Activated naive CD4-positive, alpha-beta T cell treated with anti-CD3 and anti-CD28 coated beads, Interleukin-2, amount 50 U/mL, for 16 hours (primary cell): ENCODE measurements around the gene CAPN3.
"Not testable (repeated sequence)": the region's sequence is repeated elsewhere in the genome, so short reads cannot be mapped to it uniquely, and the experiment has no call there.

Experiments used
- DNase-seq: peaks from one replicate; pipeline ENCODE4 v3.0.0-alpha.2; 2020

The CAPN3 gene

DNA sequence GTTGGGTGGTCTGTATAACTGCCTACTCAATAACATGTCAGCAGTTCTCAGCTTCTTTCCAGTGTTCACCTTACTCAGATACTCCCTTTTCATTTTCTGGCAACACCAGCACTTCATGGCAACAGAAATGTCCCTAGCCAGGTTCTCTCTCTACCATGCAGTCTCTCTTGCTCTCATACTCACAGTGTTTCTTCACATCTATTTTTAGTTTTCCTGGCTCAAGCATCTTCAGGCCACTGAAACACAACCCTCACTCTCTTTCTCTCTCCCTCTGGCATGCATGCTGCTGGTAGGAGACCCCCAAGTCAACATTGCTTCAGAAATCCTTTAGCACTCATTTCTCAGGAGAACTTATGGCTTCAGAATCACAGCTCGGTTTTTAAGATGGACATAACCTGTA is at the start of gene CAPN3:
Gene CAPN3, plus strand, starts transcription at position 253 of the 400 bp plus-strand sequence. CDS start 305 bp downstream, outside the sequence.
- no peak for DNase-seq

DNA sequence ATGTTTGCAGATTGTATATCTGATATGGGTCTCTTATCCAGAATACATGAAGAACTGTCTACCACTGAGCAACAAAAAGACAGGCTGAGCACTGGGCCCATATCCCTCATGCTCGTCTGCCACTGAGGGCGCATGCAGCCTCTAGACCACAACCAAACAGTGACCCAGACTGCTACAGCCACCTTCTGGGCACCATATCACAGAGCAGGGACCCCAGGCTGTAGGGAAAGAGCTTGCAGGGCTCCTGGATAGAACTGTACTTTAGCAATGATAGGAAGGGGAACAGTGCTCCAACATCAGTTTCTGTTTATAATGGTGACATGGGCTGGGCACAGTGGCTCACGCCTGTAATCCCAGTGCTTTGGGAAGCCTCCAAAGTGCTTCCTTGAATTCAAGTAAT is 45.8 kb upstream of the CAPN3 start:
- no peak for DNase-seq

DNA sequence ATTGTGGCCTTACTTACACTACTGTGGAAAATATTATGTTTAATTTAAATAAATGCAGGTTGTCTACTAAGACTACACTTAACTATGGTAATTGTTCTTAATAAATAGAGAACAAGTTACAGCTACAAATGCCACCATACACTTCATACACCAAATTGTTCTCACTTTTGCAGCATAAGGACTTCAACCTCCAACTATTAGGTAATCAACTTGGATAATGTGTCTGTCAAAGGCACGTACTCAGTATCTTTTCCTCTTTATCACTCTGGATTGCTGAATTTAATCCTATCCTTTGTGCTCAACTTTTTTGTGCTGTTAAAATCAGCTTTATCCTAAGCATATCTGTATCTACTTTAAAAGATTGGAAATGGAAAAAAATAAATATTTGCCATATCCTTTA is 44.5 kb upstream of the CAPN3 start:
- no peak for DNase-seq

DNA sequence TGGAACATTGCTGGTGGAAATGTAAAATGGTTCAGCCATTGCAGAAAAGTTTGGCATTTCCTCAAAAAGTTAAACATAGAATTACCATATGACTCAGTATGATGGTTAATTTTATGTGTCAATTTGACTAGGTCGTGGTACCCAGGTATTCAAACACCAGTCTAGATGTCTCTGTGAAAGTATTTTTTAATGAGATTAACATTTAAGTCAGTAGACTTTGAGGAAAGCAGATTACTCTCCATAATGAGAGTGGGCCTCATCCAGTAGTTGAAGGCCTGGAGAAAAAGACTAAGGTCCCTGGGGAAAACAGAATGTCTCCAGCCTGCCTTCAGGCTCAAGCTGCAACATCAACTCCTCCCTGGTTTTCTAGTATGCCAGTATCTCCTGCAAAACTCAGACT is 43.8 kb upstream of the CAPN3 start:
- DNase-seq: no peak

DNA sequence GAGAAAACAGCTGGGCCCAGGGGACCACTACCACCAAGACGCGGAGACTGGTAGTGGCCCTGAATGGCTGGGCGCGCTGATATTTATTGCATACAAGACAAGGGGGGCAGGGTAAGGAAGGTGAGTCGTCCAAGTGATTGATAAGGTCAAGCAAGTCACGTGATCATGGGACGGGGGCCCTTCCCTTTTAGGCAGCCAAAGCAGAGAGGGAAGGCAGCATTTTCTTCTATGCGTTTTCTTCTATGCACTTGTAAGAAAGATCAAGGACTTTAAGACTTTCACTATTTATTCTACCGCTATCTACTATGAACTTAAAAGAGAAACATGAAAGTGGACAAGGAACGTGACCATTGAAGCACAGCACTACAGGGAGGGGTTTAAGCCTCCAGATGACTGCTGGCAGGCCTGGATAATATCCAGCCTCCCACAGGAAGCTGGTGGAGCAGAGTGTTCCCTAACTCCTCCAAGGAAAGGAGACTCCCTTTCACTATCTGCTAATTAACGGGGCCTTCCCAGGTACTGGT is 43.0 kb upstream of the CAPN3 start:
- not testable (repeated sequence) for DNase-seq

DNA sequence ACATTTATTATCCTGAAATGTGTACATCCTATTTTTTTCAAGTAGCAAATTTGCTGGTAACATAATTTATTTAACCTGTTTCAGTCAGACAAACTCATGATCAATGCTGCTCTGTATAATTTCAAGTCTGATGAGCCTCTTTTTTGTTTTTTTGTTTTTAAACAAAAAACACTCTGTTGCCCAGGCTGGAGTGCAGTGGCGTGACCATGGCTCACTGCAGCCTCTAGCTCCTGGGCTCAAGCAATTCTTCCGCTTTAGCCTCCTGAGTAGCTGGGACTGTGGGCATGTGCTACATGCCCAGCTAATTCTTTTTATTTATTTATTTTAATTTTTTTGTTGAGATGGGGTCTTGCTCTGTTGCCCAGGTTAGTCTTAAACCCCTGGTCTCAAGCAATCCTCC is 40.1 kb upstream of the CAPN3 start:
- DNase-seq: no peak

DNA sequence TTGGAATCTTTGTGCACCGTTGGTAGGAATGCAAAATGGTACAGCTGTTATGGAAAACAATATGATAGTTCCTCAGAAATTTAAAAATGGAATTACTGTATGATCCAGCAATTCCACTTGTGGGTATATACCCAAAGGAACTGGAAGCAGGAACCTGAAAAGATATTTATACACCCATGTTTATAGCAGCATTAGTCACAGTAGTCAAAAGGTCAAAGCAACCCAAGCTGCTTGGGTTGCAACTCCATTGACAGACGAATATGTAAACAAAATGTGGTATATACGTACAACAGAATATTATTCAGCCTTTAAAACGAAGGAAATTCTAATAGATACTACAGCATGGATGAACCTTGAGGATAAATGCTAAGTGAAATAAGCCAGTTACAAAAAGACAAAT is 35.0 kb upstream of the CAPN3 start:
- DNase-seq: no peak

DNA sequence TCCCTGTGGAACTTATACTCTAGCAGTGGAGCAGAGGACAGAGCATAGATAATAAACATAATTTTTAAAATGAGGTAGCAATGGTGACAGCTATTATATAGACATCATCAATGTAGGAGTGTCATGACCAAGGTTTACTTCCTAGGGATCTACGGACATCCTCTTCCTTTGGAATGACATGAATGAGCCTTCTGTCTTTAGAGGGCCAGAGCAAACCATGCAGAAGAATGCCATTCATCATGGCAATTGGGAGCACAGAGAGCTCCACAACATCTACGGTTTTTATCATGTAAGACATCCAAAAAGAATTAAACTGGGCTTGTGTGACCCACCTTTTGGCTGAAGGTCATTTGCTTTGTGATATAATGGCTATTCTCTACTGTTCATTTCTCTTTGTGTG is 30.1 kb upstream of the CAPN3 start:
- DNase-seq: no peak

DNA sequence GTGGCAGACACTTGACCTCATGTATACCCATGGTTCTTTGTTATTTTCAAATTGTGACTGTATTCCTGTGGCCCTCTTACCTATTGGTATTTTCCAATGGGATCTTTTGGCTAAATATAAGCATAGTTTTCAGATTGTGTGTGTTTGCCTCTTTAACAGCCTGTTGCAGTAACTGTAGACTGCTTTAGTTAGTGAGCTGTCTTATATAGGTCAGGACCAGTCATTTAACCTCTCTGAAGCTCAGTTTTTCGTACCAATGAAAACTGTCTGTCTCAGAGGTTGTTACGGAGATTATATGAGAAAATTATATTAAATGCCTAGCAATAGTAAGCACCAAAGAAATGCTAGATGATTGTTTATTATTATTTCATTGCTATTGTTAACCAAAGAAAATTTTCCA is 29.3 kb upstream of the CAPN3 start:
- DNase-seq: no peak

DNA sequence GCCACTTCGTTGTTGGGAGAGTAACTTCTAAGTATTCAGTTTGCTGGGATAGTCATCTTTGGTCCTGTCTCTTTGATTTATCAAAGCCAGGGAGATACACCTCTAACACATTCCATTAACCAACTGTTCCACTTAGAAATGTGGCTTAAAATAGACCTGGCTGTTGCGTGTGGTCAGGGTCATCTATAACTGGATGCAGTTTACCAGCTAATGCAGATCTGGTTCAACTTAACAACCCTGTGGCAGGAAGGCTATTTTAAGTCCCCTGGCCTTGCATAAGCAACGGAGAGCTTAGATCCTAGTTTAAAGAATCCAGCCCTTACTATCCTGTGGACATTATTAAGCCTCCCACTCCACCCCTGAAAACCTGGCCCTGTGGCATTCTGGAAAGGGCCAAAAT is 28.1 kb upstream of the CAPN3 start:
- DNase-seq: no peak

DNA sequence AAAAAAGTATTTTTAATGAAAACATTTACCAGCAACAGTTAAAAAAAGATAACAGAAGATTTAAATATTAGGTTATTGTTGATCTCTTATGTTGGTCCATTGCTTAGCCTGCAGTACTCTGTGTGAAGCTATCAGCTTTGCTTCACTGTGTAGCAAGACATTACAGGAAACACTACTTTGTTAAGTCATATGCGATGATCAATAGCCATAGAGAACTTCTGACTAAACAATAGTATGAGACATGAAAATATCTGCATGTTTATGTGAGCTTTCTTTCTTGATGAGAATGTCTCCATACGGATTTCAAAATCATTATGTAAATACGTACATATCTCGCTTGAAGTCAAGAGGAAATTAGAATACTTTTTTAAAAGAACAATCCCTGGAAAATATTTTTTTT is 27.0 kb upstream of the CAPN3 start:
- DNase-seq: no peak

DNA sequence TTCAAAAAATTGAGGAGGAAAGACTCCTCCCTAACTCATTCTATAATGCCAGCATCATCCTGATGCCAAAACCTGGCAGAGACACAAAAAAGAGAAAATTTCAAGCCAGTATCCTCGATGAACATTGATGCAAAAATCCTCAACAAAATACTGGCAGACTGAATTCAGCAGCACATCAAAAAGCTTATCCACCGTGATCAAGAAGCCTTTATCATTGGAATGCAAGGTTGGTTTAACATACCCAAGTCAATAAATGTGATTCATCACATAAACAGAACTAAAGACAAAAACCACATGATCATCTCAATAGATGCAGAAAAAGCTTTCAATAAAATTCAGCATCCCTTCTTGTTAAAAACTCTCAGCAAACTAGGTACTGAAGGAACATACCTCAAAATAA is 24.2 kb upstream of the CAPN3 start:
- DNase-seq: no peak

DNA sequence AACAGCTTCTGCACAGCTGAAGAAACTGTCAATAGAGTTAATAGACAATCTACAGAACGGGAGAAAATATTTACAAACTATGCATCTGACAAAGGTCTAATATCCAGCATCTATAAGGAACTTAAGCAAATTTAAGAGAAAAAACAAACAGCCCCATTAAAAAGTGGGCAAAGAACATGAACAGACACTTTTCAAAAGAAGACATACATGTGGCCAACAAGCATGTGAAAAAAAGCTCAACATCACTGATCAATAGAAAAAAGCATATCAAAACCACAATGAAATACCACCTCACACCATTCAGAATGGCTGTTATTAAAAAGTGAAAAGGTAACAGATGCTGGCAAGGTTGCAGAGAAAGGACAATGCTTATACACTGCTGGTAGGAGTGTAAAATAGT is 22.7 kb upstream of the CAPN3 start:
- DNase-seq: not testable (repeated sequence)

DNA sequence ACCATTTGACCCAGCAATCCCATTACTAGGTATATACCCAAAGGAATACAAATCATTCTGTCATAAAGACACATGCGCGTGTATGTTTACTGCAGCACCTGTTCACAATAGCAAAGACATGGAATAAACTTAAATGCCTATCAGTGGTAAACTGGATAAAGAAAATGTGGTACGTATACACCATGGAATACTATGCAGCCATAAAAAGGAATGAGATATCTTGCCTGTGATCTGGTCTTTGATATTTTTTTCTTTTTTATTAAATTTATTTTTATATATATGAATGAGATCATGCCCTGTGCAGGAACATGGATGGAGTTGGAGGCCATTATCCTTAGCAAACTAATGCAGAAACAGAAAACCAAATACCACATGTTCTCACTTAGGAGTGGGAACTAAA is 22.2 kb upstream of the CAPN3 start:
- DNase-seq: not testable (repeated sequence)

DNA sequence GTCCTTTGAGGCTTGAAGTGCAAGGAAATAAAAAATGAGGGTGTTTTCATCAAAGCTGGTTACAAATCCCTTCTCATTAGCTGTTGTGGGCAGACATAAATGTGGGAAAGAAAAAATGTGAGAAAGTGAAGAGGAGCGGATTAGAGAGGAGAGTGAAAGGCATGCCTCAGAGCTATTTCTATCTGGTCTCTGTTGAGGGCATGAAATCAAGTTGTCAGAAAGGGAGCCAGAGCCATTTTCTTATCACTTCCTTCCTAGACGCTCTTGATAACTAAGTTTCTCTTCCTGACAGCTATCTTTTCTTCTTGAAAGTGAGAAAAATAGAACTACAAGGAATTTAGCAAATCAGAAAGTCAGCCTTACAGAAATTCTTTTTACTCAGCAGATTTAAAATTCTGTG is 20.8 kb upstream of the CAPN3 start:
- no peak for DNase-seq

DNA sequence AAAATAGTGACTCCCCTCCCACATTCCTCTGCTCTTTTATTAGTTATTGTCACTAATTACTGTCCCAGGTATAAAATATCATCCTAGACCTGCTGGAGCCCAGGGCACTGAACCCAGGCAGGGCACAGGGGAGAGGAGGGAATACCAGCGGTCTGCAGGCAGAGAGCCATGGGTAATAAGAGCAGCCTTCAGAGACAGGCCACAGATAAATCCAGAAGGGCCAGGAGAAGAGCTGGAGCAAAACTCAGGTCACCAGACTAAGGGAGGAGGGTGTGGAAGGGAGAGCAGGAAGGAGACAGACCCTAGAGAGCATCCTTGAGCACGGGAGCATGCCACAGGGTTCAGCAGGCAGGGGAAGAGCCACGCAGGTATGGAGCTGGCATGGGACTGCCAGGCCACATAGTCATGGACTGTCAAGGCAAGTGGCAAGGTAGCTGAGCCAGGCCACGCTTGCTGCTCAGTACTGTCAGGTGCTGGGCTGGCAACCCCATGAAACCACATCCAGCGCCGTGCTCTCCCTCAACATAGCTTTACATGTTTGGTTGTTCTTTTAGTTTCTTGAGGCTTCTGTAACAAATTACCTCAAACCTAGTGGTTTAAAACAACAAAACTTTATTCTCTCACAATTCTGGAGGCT is 15.6 kb upstream of the CAPN3 start:
- no peak for DNase-seq

DNA sequence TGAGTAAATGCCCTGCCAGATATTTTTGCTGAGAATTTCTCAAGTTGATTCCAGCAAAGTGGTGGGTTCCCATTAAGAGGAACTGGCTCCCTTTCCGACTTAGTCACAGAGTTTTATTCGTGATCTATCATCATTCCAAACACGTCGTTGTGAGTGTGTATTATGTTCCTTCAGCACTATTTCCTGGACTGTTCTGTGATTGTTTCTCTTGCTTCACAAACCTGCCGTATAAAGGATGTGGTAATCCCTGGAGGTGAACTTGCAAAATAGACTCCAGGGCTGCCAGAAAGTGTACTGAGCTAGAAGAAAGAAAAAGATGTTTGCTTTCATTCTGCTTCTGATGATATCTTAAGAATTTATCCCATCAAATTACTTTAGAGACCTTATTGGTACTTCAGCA is 14.5 kb upstream of the CAPN3 start:
- DNase-seq: no peak

DNA sequence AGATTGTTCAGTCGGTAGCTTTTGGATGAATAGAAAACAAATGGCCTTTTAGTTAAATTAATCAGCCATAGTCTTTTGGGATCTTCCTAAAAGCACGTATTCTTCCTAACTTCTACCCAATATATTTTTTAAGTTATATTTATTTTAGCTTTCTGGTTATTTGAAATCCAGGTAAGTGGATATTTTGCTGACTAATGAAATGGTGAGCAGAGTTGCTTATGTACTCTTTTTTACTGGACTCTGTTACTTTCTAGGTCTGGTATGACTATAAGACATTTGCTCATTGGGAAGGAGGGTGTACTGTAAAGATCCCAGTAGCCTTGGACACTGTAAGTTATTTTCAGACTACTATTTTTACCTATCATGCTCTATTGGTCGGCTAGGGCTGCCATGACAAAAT is 13.8 kb upstream of the CAPN3 start:
- DNase-seq: no peak

DNA sequence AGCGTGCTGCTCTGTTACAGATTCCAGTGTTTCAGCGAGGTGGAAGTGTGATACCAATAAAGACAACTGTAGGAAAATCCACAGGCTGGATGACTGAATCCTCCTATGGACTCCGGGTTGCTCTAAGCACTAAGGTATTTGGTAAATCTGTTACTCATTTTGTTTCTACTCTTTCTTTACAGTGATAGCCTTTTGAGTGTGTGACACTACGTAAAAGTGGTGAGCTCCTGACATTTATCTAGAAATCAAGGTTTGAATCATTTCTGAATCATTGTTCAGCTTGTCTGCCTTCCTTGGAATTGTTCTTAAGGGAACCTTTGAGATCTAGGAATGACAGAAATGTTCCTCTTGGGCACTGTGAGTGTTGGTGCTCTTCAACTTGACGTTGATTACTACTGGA is 11.2 kb upstream of the CAPN3 start:
- no peak for DNase-seq

DNA sequence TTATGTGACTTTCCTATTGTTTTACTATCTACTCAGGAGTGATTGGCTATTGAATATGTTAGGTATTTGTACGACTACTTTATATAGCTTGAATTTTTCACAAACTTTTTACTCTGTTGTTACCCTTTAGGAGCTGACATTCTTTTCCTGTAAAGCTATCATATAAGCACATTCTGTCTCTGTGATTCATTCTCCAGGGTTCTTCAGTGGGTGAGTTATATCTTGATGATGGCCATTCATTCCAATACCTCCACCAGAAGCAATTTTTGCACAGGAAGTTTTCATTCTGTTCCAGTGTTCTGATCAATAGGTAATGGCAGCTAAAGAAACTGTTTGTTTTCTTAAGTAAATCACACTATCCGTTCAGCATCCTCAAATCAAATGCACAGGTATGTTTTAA is 10.1 kb upstream of the CAPN3 start:
- no peak for DNase-seq

DNA sequence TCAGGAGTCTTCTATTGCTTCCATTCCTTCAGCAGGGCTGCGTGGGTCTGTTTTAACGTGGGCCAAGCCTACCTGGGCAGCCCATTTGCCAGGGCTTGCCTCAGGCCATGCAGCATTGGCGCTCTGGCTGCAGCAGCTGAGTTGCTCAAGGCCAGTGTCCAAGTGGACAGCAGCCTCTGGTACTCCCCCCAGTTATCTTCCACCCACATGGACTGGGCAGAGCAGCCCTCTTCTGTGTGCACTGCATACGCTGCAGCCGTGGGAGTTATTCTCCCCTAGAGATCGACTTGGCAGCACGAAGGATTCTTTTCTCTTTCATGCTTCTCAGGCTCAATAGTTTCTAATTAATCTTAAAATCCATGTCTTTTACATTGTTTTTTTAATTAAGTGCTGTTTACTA is 6.9 kb upstream of the CAPN3 start:
- DNase-seq: no peak

DNA sequence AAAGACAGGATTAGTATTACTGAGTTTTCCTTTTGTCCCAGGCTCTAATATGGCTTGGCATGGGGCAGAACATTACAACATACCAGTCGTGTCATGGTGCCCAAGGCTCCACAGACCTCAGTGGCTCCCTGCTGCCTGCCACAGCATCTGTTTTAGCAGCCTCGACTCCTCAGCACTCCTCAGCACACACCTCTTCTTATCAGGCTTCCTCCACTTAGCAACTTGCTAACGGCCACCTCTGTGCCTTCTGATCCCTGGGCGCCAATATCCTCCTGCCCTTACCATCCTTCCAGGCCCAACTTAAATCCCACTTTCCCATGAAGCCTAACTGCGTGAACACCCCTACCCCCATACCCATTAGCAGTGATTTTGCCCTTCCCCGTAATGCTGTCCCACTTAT is 6.2 kb upstream of the CAPN3 start:
- DNase-seq: no peak

DNA sequence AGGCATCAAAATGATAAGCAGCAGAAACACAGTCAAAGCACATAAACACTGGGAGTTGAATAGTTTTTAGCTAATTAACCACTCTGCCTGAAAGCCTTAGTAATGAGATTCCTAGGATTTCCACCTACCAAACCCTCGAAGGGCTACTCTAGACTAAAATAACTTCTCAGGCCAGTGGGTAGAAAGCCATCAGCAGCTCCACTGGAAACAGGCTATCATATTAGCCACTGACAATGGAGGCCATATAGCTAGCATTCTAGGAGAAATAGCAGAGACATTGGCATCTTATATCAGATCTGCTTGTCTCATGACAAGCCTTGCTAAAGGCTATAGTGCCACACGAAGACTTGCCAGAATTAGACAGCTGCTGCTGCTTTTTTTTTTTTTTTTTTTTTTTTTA is 4.5 kb upstream of the CAPN3 start:
- DNase-seq: no peak

DNA sequence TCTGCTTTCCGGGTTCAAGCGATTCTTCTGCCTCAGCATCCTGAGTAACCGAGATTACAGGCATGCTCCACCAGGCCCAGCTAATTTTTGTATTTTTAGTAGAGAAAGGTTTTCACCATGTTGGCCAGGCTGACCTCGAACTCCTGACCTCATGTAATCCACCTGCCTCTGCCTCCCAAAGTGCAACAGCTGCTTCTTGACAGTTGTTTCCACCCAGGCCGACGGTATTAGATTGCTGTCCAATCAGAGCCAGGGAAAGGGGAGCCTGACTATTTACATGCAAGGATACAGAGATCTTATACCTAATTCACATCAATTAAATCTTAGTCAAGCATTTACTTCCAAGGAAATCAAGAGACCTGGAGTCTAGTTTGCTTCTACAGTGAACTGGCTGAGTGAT is 4.0 kb upstream of the CAPN3 start:
- DNase-seq: no peak

DNA sequence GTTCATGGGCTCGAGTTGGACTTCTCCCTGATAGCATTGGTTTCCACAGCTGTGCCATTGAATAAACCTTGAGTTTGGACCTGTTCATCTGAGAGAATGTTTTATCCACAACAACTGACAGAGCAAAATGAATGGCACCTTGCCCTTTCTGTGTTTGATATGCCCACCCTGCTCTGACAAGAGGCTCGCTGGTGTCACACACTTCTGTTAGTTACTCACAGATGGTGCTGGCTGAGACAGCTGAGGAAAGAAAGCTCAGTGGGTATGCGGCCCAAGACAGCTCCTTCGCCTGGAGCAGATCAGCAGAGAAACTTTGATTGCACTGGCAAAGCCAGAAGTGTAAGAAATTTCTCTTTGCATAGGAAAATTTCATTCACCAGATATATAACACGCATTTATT is 2.5 kb upstream of the CAPN3 start:
- DNase-seq: no peak

DNA sequence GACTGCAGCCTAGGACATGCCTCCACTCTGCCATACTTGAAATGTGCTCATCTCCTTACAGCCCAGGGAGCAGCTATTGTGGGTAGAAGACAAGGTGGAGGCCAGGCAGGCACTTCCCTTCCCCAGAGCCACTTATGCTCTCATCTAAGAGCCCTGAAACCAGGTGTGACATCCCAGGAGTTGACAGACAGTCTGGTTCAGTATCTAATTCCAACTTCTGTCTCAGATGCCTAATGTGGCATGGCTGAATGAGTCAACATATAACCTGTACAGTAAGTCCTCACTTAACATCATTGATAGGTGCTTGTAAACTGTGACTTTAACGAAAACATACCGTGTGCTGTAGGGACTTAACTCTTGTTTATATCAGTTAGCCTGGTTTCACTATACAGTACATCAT is 1.2 kb upstream of the CAPN3 start:
- DNase-seq: no peak
